SK-N-MC (cell line): ENCODE data around the gene BTBD17.

Experiments used
- DNase-seq: peaks from one replicate; pipeline ENCODE4 v3.0.0-alpha.2; 2011; ENCODE audit warnings: low read depth, low spot score
- H3K27ac ChIP-seq: fragments of 200-600 bp; sonication (generic); 2 replicates; pipeline ENCODE4 v1.5.1; 2016; ENCODE audit warnings: mixed run types
- H3K36me3 ChIP-seq: fragments of 200-600 bp; sonication (generic); 2 replicates; pipeline ENCODE4 v1.6.1; 2017; ENCODE audit warnings: antibody characterized with exemption, low read length, mixed read lengths; ENCODE audit not compliant: insufficient read depth
- H3K4me3 ChIP-seq: fragments of 200-600 bp; sonication (generic); 2 replicates; pipeline ENCODE4 v1.5.1; 2016
- H3K9ac ChIP-seq: fragments of 200-600 bp; sonication (generic); 2 replicates; pipeline ENCODE4 v1.8.0; 2017; ENCODE audit warnings: mixed run types, mixed read lengths; ENCODE audit not compliant: insufficient read length
- H3K9me3 ChIP-seq: fragments of 200-600 bp; sonication (generic); 2 replicates; pipeline ENCODE4 v1.6.1; 2017; ENCODE audit warnings: low read depth, mild to moderate bottlenecking, antibody characterized with exemption, low read length, moderate library complexity, mixed read lengths
- EZH2 ChIP-seq: fragments of 200-600 bp; sonication (generic); IDR thresholded peaks from one replicate; pipeline ENCODE4 v1.6.1; 2017; ENCODE audit warnings: antibody characterized with exemption
- FOXP2 ChIP-seq: optimal IDR thresholded peaks from 2 replicates; pipeline ENCODE3; 2011; ENCODE audit warnings: mild to moderate bottlenecking, moderate library complexity; ENCODE audit not compliant: insufficient read depth; ENCODE audit errors: extremely low read length, control extremely low read depth
- POLR2AphosphoS5 ChIP-seq: IDR thresholded peaks from 2 replicates; pipeline ENCODE4 v1.6.1; 2012; ENCODE audit warnings: mild to moderate bottlenecking, low read depth, low read length, borderline replicate concordance

BTBD17 gene

DNA sequence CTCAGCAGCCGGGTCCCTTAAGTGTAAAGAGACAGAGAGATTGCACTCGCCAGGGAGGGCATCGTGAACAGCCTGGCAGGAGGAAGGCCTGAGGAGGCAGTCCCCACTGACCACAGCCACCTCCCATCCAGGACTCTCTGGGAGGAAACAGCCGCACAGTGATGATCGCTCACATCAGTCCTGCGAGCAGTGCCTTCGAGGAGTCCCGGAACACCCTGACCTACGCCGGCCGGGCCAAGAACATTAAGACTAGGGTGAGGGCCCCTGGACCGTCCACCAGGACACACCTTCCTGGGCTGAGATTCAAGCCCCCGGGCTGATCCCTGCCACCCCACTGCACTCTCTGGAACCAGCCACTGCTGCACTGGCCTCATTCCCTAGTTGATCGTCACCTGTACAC, 14.0 kb downstream of the BTBD17 start:
- Histone ChIP-seq H3K27ac (no peak overlapping the region), H3K9me3 (no peaks in the 10 kb centered on the region), H3K4me3 (no peak overlapping the region), H3K36me3 (no peaks in the 10 kb centered on the region), H3K9ac (no peak overlapping the region)
- TF ChIP-seq FOXP2: no peak
- TF ChIP-seq EZH2: no peak
- no peak for TF ChIP-seq POLR2AphosphoS5
- no peak for DNase-seq

GRCh38 chr17:74345433-74346241, 16.0 kb downstream of the BTBD17 start:
- Histone ChIP-seq H3K36me3 (no peaks in the 10 kb centered on the region), H3K4me3 (no peak overlapping the region), H3K9me3 (no peaks in the 10 kb centered on the region), H3K27ac (no peak overlapping the region), H3K9ac (no peak overlapping the region)
- no peak for DNase-seq
- TF ChIP-seq FOXP2 (no peak), EZH2 (no peak), POLR2AphosphoS5 (no peak)

DNA sequence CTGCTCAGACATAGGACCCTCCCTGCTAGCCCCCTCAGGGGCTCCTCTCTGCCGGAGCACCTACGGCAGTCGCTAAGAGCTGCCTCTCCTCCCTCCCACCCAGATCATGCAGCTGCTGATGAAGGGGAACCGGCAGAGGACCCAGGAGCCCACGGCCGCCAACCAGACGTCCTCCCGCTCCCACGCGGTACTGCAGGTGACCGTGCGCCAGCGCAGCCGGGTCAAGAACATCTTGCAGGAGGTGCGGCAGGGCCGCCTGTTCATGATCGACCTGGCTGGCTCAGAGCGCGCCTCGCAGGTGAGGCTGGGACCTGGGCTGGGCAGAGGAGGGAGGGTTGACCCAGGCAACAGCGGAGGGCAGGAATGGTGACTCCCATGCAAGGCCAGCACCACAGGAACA, 17.0 kb downstream of the BTBD17 start:
- TF ChIP-seq EZH2: no peak
- no peak for TF ChIP-seq FOXP2
- no peak for TF ChIP-seq POLR2AphosphoS5

DNA sequence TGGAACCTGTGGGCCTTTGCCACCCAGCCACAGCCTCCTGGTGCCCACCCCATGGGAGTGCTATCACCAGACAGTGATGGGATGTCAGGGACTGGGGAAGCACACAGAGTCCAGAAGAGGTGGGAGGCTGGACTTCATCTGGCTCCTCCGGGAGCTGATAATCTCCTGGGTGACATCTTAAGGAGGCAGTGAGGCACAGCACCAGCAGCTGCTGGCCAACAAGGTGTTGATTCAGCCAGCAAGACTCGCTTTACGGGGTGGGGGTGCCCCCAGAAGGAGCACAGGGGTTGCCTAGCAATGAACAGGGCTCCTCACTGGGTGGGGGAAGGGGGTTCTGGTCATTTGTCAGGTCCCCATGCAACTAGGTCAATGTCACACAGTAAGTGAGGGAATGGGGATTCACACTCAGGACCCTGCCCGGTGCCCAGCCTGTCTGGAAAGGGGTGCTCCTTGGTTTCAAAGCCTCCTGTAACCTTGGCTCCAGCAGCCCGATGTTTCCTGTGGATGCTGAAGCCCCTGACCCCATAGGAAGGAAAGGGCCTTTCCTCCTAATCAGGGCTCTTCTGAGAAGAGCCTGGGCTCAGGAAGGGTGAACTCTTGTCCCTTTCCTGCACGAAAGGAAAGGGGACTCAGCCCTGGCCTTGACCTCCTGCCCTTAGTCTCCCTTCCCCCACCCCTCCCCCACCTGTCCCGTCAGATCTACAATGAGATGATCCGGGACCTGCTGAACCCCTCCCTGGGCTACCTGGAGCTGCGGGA, 18.0 kb downstream of the BTBD17 start:
- Histone ChIP-seq H3K36me3 (no peaks in the 10 kb centered on the region), H3K27ac (no peak overlapping the region), H3K9ac (no peak overlapping the region), H3K9me3 (no peaks in the 10 kb centered on the region), H3K4me3 (no peak overlapping the region)
- no peak for TF ChIP-seq POLR2AphosphoS5
- DNase-seq: no peak

More for the DNA sequence above, 17.0 kb downstream of the BTBD17 start:
- Histone ChIP-seq H3K9ac (no peak overlapping the region), H3K4me3 (no peak overlapping the region), H3K36me3 (no peaks in the 10 kb centered on the region), H3K27ac (no peak overlapping the region), H3K9me3 (no peaks in the 10 kb centered on the region)
- no peak for DNase-seq

DNA sequence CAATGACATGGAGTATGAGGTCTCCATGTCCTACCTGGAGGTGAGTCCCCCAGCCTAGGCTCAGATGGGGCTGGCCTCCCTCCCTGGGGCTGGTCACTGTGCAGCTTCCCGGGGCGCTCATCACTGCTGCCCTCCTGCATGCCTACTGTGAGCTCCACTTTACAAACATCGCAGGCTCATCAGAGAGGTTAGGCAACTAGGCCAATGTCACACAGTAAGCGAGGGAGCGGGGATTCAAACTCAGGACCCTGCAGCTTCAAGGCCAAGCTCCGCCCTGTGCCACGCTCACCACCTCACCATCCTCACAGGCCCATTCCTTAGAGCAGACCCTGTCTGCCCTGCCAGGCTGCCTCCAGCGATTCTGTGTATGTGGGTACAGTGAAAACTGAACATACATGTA, 18.5 kb downstream of the BTBD17 start:
- TF ChIP-seq POLR2AphosphoS5: no peak
- no peak for TF ChIP-seq FOXP2
- no peak for TF ChIP-seq EZH2
- DNase-seq: no peak
- Histone ChIP-seq H3K4me3 (no peak overlapping the region), H3K9me3 (no peaks in the 10 kb centered on the region), H3K27ac (no peak overlapping the region), H3K9ac (no peak overlapping the region), H3K36me3 (no peaks in the 10 kb centered on the region)

DNA sequence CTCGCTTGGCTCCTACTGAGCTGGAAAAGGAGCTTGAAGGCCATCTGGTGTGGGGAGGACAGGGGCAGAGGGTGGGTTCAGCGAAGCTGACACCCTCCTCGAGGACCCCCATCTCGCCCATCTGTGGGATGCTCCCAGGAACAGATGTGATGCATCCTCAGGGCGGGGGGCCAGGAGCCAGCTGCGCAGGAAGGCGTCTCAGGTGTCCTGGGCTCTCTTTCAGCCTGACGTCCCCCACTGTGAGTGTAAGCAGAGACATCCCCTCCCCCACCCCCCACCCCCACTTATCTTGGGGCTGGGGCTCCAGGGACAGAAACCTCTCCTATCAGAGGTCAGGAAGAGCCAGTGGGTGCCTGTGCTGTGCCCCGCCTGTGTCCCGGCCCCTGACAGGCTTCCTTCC, 19.4 kb downstream of the BTBD17 start:
- H3K27ac ChIP-seq: no peak overlapping the region
- no peak for TF ChIP-seq POLR2AphosphoS5
- no peak for TF ChIP-seq EZH2
- no peak for TF ChIP-seq FOXP2

DNA sequence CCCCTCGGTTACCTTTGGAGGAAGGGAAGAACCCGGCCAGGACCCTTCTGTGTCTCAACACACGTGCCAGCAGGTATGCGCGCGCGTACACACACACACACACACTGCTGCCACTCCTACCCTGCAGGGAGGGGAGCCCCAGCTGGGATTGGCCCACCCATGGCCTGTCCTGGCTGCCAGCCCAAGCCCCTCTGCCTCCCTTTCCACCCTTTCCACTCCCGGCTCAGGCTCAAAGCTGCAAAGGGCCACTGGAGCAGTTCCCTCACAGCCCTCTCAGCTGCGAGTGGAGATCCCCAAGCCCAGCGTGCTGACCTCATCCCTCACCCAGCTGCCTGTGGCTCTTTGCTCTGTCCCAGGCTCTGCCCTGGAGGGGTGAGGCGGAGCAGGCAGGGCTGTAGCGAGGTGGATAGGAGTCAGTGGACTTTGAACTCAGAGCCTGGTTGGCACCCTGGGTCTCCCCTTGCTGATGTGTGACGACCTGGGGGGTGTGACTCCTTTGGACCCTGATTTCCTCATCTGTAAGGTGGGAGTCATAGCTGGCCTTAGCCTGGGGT, 21.1 kb downstream of the BTBD17 start:
- DNase-seq: no peak
- no peak overlapping the region for H3K9ac ChIP-seq

More for the DNA sequence above, 19.4 kb downstream of the BTBD17 start:
- no peak overlapping the region for H3K4me3 ChIP-seq
- no peak for DNase-seq
- no peaks in the 10 kb centered on the region for H3K36me3 ChIP-seq
- H3K9me3 ChIP-seq: no peaks in the 10 kb centered on the region
- H3K9ac ChIP-seq: no peak overlapping the region

GRCh38 chr17:74339537-74340195, 22.0 kb downstream of the BTBD17 start:
- no peak overlapping the region for H3K27ac ChIP-seq
- H3K9ac ChIP-seq: no peak overlapping the region

More for the DNA sequence above, 21.1 kb downstream of the BTBD17 start:
- Histone ChIP-seq H3K27ac (no peak overlapping the region), H3K4me3 (no peak overlapping the region), H3K9me3 (no peaks in the 10 kb centered on the region), H3K36me3 (no peaks in the 10 kb centered on the region)
- no peak for TF ChIP-seq EZH2
- no peak for TF ChIP-seq FOXP2
- TF ChIP-seq POLR2AphosphoS5: no peak

More at GRCh38 chr17:74339537-74340195, 22.0 kb downstream of the BTBD17 start:
- DNase-seq: no peak
- TF ChIP-seq POLR2AphosphoS5 (no peak), FOXP2 (no peak), EZH2 (no peak)
- Histone ChIP-seq H3K9me3 (no peaks in the 10 kb centered on the region), H3K4me3 (no peak overlapping the region), H3K36me3 (no peaks in the 10 kb centered on the region)
